ENCODE data around the gene PGA4.

DNA sequence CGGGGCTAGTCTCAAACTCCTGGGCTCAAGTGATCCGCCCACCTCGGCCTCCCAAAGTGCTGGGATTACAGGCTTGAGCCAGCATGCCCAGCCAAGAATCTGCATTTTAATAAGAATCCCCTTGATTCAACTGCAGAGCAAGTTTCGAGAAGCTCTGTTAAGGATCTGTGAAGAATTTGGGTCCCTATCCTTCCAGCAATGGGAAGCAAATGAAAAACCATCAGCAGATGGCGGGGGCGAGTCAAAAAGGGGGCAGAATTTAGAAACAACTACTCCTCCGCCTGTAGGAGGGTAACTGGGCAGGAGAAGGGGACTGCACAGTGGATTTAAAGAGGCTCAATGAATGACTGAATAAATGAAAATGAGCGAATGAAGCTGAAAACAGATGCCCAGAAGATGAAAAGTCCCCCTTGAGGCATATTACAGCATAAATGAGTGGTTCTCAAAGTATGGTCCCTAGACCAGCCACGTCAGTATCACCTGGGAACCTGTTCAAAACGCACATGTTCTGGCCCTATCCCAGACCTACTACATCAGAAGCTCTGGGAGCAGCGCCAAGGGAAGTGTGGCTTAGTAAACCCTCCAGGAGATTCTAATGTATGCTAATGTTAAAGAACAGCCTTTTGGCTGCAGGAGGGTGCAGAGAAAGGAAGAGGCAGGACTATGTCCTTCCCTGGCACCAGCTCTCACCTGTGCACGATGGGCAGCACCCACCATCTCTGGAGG lies 58.0 kb downstream of the PGA4 start:
- TF ChIP-seq, protein P1, sequence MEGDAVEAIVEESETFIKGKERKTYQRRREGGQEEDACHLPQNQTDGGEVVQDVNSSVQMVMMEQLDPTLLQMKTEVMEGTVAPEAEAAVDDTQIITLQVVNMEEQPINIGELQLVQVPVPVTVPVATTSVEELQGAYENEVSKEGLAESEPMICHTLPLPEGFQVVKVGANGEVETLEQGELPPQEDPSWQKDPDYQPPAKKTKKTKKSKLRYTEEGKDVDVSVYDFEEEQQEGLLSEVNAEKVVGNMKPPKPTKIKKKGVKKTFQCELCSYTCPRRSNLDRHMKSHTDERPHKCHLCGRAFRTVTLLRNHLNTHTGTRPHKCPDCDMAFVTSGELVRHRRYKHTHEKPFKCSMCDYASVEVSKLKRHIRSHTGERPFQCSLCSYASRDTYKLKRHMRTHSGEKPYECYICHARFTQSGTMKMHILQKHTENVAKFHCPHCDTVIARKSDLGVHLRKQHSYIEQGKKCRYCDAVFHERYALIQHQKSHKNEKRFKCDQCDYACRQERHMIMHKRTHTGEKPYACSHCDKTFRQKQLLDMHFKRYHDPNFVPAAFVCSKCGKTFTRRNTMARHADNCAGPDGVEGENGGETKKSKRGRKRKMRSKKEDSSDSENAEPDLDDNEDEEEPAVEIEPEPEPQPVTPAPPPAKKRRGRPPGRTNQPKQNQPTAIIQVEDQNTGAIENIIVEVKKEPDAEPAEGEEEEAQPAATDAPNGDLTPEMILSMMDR (IDR thresholded peaks at IDR 0.05): no peak
- no peak for TF ChIP-seq POLR2A (IDR thresholded peaks at IDR 0.05)
